Dermis microvascular lymphatic vessel endothelial cell (primary cell): ENCODE data around the gene HES4. TPM values are rescaled to one million over a fixed set of nuclear protein-coding genes. Genes with fewer than 3 reads are reported as not detected.
"Not testable (repeated sequence)": the region's sequence is repeated elsewhere in the genome, so short reads cannot be mapped to it uniquely, and the experiment has no call there.

Experiments used
- DNase-seq, 2 donors: peaks; one replicate each; pipeline versions ENCODE4 v3.0.0 to v3.0.0-alpha.2; 2010; ENCODE audit warnings: low read depth in 2 of 2
- total RNA-seq: library from RNA; depleted of rRNA; stranded (reverse); fragments of >200 nt; gene quantifications from 2 replicates; pipeline ENCODE4 v1.2.1, GENCODE V29; 2014

Gene HES4
- total RNA-seq, 1 donor from 2014 or later, result 29.0 TPM

DNA sequence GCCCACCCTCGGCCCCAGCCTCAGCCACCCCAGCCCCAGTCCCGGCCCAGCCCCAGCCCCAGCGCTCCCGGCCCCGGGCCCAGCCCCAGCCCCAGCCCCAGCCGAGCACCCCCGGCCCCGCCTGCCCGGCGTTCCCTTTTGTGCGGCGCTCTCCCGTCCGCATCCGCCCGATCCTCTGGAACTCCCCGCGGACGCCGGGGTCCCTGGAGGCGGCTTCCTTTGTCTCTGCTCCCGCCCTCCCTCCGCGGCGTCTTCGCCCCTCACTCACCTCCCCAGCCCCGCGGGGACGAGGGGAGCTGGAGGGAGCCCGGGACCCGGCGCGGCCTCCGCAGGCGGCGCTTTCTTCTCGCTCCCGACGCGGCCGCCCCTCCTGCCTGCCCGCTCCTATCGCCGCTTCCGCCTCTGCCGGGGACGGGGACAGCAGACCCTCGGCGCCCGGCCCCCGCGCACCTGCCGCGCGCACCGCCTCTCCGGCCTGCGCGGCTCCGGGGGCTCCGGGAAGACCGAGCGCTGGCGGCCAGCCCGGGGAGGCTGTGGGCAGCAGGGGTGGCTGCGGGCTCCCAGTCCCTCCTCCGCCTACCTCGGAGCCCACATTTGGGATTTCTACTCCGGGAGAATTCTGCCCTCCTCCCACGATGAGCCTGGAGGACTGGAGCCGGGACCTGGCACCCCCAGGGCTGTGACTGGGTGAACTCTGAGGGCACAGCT lies 34.0 kb upstream of the HES4 start:
- DNase-seq, result no peak

GRCh38 chr1:1033009-1033587 lies 33.2 kb upstream of the HES4 start:
- peak in 1 of 2 donors; percentile 85 for DNase-seq

- no peak for DNase-seq
Measured at GRCh38 chr1:1032424-1032823, 32.5 kb upstream of the HES4 start.

- no peak for DNase-seq
Measured at GRCh38 chr1:1031659-1032235, 31.9 kb upstream of the HES4 start.

- not testable (repeated sequence) for DNase-seq
Measured at GRCh38 chr1:1030867-1031658, 31.2 kb upstream of the HES4 start.

DNA sequence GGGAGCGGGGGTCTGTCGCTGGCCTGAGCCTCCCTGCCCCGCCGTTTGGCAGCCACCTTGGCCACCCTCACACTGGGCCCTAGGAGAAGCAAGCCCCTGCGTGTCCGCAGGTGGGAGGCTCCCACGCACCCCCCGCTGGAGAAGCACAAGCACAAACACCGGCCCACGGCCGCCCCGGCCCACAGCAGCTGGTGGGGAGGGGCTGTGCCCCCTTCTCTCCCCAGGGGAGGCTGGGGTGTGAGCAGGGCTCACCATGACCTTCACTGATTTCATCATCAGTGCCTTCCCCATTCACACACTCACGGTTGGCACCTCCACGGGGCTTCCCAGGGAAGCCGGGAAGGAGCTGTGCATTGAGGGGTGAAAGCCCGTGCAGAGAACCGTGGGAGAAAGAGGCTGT lies 27.9 kb upstream of the HES4 start:
- no peak for DNase-seq

DNA sequence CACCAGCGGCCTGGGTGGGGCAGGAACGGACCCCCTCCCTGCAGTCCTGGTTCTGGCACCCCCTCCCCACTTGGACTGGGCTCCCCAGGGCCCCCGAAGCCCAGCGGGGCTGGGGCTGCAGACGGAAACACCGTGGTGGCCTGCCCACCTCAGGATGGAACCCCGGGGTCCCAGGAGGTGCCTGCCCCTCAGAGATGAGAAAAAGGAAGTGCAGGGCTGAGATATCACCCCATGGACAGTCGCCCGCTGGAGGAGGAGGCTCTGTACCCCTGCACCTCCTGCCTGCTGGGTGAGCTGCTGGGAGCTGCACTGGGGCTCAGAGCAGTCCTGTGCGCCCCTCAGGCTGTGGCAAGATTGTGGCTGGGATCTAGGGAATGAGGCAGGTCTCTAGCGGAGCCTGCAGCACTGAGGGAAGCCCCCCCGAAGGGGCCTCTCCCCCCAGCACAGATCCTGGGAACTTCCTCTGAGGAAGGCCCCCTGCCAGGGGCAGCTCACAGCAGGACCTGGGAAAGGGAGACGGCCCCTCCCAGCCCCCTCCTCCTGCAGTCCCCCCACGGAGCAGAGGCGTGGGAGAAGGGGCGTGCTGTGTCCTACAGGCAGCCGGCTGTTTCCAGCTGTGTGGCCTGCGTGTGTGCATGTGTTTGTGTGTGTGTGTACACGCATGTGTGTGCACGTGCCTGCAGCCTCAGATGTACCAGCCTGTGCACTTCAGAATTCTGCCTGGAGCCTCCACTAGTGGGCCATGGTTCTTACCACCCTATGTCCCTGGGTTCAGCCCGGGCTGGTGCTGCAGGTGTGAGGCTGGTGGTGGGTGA lies 26.9 kb upstream of the HES4 start:
- no peak for DNase-seq

DNA sequence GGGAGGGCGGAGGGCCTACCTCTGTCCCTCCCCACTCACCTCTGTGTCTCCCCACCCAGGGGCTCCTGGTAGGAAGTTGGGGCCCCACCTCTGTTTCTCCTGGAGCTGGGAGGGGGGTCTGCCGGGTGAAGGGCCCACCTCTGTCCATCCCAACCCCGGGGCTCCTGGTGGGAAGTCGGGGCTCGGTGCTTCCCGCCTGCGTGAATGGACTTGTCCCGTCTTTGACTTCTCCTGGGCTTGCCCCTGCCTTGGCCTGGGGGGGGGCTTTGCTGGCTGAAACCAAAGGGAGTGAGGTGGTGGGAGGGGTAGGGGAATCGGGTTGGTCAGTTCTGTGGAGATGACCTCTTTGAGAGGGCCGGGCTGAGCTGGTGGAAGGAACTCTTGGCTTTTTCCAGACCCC lies 25.8 kb upstream of the HES4 start:
- no peak for DNase-seq

- peak in 1 of 2 donors; percentile 41 for DNase-seq
Measured at GRCh38 chr1:1024771-1025699, 25.1 kb upstream of the HES4 start.

DNA sequence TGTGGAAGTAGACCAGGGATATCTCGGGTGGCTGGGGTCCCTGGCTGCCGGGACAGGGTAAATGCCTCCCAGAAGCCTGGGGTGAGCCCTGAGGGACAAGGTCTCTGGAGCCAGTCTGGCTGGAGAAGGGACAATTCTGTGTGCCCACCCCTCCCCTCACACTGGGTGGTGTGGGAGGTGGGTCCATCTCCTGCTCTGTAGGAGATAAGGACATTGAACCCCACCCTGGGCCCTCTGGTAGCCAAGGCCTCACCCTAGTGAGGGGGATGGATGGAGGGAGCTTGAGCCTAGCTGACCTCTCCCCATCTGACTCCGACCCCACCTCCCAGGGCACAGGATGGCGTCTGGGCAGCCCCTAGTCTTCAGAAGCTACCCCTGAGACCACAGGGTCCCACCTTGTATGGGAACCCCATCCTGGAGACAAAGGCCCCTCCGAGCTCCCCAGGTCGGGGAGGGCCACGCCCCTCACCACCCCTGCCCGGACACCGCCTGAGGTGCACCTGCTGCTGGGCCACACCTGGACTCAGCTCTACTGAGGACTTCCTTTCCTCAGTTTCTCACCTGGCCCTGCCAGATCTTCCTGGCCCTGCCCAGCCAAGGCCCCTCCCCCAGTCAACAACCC lies 24.4 kb upstream of the HES4 start:
- no peak for DNase-seq

GRCh38 chr1:1023700-1024099 lies 23.8 kb upstream of the HES4 start:
- no peak for DNase-seq

- DNase-seq, result no peak
Measured at GRCh38 chr1:1022302-1023009, 22.6 kb upstream of the HES4 start.

GRCh38 chr1:1021920-1022259 lies 22.0 kb upstream of the HES4 start:
- peak in 1 of 2 donors; percentile 48 for DNase-seq

- DNase-seq, result peak in 1 of 2 donors; percentile 70
Measured at GRCh38 chr1:1021010-1021919, 21.4 kb upstream of the HES4 start.

GRCh38 chr1:1020415-1021009 lies 20.6 kb upstream of the HES4 start:
- DNase-seq, result no peak

DNA sequence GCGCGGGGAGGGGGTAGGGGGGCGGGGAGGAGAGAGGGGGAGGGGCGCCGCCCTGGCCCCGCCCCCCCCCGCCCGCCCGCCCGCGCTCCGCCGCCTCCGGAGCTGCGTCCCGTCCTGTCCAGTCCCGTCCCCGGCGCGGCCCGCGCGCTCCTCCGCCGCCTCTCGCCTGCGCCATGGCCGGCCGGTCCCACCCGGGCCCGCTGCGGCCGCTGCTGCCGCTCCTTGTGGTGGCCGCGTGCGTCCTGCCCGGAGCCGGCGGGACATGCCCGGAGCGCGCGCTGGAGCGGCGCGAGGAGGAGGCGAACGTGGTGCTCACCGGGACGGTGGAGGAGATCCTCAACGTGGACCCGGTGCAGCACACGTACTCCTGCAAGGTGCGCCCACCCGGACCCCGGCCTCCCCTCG lies 20.1 kb upstream of the HES4 start, which contains the start of gene AGRN:
TSS of gene AGRN (plus strand) at position 121 of the 405 bp plus-strand sequence. CDS start at position 174, 53 bp downstream.
- no peak for DNase-seq

DNA sequence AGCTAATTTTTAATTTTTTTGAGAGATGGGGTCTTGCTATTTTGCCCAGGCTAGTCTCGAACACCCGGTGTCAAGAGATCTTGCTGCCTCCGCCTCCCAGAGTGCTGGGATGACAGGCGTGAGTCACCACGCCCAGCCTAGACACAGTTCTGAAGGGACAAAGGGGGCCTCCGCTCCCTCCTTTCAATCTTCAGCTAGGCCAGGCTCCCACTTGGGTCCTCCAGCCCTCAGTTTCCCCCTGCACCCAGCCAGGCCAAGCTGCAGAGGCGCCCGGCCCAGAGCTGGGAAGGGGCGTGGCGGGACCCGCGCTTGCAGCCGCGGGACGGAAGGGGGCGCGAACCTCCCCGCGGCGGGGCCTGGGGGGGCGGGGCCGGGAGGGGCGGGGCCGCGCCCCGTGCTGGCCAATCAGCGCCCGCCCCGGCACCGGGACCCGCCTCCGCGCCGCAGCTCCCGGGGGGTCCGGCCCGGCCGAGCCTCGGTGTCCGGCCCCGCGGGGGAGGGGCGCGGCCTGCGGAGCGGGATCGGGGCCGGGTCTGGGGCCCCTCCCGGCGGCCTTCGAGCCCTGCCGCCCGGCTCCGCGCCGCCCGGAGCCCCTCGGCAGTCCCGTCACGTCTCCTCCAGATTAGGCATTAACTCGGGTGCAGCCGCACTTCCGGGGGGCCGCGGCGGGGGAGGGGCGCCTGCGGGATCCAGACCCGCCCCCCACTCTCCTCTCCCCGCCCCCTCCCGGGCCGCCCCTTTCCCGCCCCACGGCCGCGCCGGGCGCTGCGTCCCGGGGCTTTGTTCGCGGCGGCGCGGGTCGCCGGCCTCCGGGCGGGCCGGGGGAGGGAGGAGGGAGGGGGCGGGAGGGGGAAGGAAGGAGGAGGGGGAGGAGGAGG lies 19.5 kb upstream of the HES4 start:
- DNase-seq, result peak in 1 of 2 donors; percentile 85
